Measurements from ENCODE around the gene RSRC1.

GRCh38 chr3:158506456-158506855, 396.6 kb downstream of the RSRC1 start:
- TF ChIP-seq CTCF (IDR thresholded peaks at IDR 0.05; ENCODE audit: borderline replicate concordance, extremely low read depth, low read length, poor library complexity, severe bottlenecking) (no peak), EZH2 (IDR thresholded peaks at IDR 0.05; ENCODE audit: borderline replicate concordance, low read depth, low read length, severe bottlenecking) (no peak)
